Glomerular visceral epithelial cell (primary cell): ENCODE measurements around the gene BST2.
A peak's percentile ranks its signal among the peaks of the same experiment; 100 is the strongest.
"Not testable (repeated sequence)": the region's sequence is repeated elsewhere in the genome, so short reads cannot be mapped to it uniquely, and the experiment has no call there.

Source experiments
- DNase-seq: peaks from one replicate; pipeline ENCODE4 v3.0.0-alpha.2; 2016; ENCODE audit errors: extremely low spot score

The BST2 gene

DNA sequence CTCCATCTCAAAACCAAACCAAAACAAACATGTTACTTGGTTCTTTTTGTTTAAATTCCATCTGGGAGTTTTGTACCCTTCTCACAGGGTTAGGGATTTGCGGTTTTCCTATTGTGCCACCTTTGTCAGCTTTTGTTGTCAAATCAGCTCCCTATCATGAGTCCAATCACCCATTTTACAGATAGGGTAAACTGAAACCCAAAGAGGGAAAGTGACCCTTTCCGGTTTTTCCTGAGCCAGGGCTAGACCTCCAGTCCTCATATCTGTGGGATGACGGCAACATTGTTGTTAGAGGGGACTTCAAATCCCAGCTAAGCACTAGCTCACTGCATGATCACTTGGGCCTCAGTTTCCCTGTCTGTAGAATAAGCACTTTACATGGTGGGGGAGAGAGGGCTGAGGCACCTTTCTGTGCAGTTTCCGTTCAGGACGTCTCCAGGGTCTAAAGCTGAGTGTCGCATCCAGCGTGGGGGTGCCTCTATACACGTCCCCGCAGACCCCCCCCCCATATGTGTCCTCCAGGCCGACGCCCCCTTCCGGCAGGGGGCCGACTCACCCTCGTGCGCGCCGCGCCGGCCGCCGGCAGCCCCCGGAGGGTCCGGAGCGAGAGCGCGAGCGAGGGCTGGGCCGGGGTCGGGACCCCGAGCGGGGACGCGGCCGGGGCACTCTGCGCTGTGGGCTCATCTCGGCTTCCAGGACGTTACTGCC, 15.3 kb downstream of the BST2 start:
- DNase-seq = no peak

DNA sequence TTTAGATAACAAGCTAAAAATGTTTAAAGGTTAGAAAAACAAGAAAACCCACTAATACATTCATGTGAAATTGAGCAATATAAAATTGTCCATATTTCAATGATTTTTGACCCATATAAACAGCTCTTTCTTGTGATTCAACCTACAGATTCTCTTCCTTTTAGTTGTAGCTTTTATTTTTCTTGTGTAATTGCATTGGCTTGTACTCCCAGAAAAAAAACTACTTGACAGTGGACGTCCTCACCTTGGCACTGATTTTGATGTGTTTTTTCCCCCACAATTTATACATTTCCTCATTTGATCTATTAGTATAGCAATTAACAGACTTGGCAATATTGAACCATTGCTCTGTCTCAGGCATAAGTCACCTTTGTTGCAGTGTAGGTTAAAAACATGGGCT, 16.1 kb downstream of the BST2 start:
- DNase-seq = no peak

DNA sequence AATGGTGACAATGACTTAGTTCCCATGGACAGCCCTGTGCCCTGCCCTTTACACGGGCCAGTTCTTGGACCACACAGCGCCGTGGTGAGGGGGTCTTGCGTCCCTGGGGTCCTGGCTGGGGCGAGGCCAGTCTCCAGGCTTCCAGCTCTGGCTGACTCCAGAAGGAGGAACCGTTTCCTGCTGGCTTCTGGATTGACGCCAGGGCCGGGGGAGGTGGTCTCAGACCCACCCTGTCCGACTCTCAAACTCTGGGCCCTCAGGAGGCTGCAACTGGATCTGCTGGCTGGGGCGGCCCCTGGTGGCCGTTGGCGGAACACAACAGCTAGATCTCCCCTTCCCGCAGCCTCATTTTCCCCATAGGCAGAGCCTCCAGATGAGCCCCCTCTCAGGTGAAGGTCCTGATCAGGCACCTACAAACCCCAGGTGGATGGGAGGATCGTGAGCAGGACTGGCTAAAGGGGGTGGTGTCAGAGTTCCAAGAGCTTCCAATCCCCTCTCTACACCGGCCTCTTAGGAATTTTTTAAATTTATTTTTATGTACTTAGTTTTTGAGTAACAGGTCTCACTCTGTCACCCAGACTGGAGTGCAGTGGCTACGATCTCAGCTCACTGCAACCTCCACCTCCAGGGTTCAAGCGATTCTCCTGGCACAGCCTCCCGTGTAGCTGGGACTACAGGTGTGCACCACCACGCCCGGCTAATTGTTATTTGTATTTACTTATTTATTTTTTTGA, 19.4 kb downstream of the BST2 start:
- DNase-seq = peak; percentile 58

DNA sequence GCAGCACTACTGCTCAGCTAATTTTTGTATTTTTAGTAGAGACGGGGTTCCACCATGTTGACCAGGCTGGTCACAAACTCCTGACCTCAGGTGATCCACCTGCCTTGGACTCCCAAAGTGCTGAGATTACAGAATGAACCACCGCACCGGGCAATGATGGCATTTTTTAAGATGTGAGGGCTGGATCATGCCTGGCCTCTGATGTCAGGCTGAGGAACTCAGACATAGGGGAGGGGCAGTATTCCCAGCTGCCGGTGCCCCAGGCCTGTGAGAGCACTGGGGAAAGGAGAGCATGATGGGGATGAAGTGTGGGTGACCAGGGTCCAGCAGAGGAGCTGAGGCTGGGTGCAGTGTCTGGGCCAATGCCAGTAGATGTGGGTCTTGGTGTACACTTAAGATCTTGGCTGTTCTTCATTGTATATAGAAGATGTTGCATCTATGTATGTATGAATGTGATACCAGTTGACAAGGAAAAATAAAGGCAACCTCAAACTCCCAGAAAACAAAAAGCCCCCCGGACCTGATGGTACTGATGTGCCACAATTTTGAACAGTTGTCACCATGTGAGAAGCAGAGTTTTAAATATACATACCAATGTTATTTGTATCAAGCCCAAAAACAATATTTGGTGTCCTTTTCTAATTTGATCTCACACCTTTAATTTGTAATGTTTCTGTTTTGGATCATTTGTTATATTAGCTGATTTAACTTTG, 24.8 kb downstream of the BST2 start:
- no peak for DNase-seq

DNA sequence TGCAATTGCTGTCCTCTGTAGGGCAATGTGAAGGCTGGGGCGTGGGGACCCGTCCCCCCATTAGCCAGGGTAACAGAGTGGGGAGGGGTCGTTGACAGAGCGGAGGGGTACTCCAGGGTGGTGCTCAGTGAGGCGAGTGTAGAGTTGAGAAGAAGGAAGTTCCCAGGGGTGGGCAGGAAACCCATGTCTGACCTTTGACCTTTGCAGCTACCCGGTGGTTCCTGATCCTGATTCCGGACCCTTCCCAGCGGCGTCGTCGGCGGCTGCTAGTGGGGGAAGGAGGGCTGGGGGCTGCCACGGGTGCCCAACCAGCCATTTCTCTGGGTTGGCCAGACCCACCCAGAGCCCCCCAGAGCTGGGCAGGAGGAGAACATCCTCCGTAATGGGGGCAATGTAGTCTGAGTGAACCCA, 26.2 kb downstream of the BST2 start:
- DNase-seq = no peak

DNA sequence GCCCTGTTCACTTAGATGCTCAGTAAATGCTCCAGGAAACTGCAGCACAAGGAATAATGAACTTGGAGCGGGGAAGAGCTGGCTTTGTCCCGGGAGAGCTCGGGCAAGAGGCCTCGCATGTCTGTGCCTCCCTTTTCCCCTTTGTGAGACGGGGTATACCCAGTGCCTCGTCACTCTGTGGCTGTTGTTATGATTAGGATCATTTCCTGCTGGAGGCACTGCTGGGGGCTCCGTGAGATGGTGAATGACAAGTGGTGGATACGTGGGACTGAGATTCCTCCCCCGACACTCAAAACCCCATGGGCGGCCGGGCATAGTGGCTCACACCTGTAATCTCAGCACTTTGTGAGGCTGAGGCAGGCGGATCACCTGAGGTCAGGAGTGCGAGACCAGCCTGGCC, 27.2 kb downstream of the BST2 start:
- no peak for DNase-seq

DNA sequence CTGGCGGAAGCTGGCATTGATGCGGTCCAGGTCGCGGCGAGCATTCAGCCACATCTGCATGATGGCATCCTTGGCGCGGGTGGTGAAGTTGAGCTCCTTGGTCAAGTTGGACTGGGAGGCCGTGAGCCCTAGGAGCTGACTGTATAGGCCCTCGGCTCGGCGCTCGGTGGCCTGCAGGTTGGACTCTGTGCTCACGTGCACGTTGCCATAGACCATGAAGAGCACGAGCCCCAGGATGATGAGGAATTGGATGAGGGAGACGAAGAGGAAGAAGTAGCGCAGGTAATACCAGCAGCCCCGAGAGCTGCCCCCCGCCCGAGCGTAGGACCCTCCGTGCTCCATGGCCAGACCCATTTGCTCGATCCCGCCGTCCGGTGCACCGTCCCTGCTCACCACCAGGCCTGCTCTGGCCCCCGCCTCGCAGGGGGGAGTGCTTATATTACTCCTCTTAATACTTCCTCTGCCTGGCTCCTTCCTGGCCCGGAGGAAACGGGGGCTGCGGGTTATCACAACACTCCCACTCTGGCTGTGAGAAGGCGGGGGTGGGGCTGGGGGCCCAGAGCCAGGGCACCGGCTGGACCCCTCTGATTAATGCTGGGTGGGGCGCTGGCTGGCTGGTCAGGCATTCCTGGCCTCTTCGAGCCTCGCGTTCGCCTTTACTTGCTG, 28.4 kb downstream of the BST2 start, which contains the start of gene PLVAP:
TSS of gene PLVAP (minus strand) at position 408 of the 666 bp plus-strand sequence. CDS start at position 354, 54 bp downstream.
- DNase-seq = no peak

DNA sequence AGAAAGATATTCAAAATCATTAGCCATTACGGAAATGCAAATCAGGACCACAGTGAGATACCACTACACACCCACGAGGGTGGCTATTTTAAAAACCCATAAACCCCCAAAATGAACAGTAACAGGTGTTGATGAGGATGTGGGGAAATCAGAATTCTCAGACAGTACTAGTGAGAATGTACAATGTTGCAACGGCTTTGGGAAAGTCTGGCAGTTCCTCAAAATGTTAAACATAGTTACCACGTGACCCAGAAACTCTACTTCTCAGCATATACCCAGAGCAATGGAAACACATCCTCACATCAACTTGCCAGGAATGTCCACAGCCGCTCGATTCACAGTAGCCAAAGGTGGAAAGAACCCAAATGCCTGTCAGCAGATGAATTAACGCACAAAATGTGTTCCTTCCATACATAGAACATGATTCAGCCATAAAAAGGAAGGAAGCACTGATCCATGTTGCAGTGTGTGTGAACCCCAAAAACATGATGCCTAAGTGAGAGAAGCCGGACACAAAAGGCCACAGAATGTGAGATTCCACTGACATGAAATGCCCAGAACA, 35.3 kb downstream of the BST2 start:
- no peak for DNase-seq

DNA sequence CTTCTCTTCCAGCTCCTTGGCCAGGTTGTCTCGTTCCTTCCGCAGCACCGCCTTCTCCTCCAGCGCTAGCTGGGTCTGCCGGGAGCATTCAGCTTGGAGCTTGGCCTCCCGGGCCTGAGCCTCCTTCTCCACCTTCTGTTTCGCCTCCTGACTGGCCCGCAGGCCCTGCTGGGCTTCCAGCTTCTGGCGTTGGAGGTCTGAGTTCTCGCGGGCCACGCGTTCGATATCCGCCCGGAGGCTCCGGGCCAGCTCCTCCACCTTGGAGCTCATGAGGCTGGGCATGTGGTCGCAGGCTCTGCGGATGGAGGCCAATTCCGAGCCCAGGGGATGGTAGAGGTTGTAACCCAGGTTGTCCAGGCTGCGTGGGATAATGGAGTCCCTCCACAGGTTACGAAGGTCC, 40.1 kb downstream of the BST2 start:
- DNase-seq = no peak

DNA sequence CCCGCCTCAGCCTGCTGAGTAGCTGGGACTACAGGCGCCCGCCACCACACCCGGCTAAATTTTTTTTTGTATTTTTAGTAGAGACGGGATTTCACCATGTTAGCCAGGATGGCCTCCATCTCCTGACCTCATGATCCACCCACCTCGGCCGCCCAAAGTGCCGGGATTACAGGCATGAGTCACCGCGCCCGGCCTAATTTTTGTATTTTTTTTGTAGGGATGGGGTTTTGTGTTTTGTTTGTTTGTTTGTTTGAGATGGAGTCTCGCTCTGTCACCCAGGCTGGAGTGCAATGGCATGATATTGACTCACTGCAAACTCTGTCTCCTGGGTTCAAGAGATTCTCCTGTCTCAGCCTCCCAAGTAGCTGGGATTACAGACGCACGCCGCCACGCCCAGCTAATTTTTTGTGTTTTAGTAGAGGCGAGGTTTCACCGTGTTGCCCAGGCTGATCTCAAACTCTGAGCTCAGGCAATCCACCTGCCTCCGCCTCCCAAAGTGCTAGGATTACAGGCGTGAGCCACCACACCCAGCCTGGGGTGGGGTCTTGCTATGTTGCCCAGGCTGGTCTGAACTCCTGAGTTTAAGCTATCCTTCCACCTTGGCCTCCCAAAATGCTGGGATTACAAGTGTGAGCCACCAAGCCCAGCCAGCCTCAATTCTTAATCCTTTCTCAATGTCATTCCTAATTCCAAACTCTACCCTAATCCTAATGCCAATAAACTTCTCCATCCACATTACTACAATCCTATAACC, 41.4 kb downstream of the BST2 start:
- not testable (repeated sequence) for DNase-seq

DNA sequence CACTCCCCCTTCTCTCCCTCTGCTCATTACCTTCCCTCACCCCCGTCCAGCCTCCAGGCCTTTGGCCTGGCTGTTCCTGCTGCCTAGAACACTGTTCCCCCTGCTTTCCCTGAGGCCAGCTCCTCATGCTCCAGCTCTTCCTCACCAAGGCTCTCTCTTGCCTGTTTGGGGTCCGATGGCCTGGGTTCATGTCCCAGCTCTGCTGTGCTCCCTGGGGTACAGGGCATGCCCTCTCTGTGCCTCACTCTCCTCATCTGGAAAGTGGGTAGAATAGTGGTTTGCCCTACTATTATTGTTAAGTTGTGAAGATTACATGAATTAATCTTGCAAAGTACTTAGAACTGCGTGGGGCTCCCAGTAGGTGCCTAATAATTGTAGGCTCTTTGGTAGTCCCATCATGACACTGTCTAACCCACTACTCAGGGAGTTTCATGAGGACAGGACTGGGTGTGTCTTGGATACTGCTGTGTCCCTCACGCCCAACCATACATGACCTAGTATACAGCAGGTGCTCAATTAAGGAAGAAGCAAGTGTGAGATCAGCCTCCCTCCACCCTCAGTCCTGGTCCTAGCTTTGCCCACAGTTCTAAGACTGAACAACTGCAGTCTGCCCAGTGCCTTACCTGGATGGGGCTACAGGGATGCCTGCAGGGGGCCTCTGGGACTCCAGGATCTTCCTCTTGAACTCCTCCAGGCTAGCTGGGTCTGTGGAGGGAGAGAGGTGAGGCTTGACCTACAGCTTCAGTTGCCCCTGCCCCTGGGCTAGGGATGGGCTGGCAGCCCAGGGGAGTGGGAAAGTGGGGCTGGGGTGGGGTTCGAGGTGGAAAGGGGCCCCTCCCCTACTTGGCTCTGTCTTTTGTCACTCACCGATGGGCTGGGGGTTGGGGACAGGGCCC, 45.3 kb downstream of the BST2 start:
- no peak for DNase-seq

DNA sequence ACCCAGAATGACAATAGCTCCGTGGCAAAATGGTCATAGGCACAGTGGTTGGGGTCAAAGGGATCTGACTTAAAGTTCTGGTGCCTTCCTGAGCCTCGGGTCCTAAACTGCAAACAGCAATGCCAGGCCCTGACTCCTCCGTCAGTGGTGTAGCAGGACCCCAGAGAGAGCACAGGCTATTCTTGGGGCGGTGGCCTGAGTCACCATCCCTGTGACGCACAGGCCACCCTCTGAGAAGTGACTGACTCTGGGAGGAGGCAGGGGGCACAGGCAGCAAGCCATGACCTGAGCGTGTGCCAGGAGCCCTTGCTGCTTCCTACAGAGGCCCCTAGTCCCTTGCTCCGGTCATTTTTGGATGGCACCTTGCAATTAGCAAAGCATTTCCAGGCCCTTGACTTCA, 47.0 kb downstream of the BST2 start:
- DNase-seq = no peak

DNA sequence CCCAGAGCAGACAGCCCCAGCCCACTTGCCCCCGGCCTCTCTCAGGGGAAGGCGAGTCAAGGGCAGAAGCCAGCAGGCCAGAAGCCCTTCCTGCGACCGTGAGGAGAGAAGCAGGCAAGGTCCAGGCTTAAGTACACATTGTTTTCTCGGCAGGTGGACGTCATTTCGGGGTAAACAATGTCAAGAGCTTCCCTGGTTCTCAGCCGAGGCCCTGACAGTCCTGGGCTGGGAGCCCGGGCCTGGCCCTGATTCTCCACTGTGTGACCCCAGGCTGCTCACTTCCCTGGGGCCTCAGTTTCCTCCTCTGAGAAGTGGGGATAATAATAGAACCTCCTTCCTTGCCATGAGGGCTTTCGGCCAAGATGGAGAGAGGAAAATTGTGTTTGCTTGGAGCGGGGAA, 47.7 kb downstream of the BST2 start:
- no peak for DNase-seq

DNA sequence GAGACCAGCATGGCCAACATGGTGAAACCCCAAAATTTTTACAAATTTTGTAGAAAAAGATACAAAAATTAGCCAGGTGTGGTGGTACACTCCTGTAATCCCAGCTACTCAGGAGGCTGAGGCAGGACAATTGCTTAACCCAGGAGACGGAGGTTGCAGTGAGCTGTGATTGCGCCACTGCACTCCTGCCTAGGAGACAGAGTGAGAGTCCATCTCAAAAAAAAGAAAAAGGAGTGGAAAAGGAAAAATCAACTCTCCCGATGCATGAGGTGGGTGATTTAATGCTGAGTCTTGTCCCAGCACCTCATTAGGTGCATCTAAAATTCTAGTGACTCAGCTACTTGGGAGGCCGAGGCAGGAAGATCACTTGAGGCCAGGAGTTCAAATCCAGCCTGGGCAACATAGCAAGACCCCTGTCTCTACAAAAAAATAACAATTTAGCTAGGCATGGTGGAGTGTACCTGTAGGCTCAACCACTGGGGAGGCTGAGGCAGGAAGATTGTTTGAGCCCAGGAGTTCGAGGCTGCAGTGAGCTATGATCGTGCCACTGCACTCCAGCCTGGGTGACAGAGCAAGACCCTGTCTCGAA, 48.3 kb downstream of the BST2 start:
- DNase-seq = no peak

DNA sequence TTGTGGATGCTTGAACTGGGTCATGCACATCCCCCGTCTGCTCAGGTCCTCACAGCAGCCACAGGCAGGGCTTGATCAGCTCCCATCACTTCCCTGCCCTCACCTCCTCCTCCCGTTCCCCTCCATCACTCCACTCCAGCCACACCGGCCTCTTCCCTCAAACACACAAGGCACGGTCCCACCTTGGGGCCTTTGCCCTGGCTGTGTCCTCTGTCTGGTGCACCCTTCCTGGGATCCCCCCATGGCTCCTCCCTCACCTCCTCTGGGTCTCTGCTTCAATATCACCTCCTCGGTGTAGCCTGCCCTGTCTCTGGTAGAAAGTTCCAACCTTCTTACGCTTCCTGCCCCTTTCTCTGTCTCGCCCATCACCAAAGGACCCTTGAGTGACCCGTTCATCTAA, 52.0 kb downstream of the BST2 start:
- DNase-seq = no peak
